H1 (cell line): Measurements from ENCODE around the gene SVIL. TPM values are rescaled to one million over a fixed set of nuclear protein-coding genes. Genes with fewer than 3 reads are reported as not detected.
"Not testable (repeated sequence)": the region's sequence is repeated elsewhere in the genome, so short reads cannot be mapped to it uniquely, and the experiment has no call there.

Source experiments
- CTCF ChIA-PET: fragments of 300-600 bp; sonication (Branson Sonifier 250); formaldehyde crosslinking; loops from one replicate; lab custom pipeline; 2021; ENCODE audit not compliant: partially characterized antibody; lab: Charles Lee
- POLR2A ChIA-PET: fragments of 300-600 bp; sonication (Branson Sonifier 250); formaldehyde crosslinking; loops from one replicate; lab custom pipeline; 2021; ENCODE audit warnings: inconsistent platforms; ENCODE audit not compliant: partially characterized antibody; lab: Charles Lee
- DNase-seq, 2 experiments: peaks; one replicate each; pipeline versions ENCODE4 v3.0.0 to v3.0.0-alpha.2; 2010 to 2022; ENCODE audit warnings: low spot score in 2 of 2, low read depth in 1 of 2, mixed read lengths in 1 of 2
- FAIRE-seq: peaks from 2 replicates; lab custom pipeline; 2011; peaks lifted over from hg19 to GRCh38; lab: Jason Lieb, UNC
- H2AFZ ChIP-seq: 2 replicates; pipeline ENCODE4 v1.8.1; 2012; ENCODE audit warnings: low read length, inconsistent platforms
- H2AK5ac ChIP-seq: 2 replicates; pipeline ENCODE4 v1.6.1; 2013; ENCODE audit warnings: low read depth, low read length
- H2BK120ac ChIP-seq: replicated peaks from 2 replicates; pipeline ENCODE3; 2013; ENCODE audit warnings: low read depth, low read length, inconsistent platforms
- H2BK12ac ChIP-seq: 2 replicates; pipeline ENCODE4 v1.6.1; 2013; ENCODE audit warnings: low read depth, low read length
- H2BK15ac ChIP-seq: 2 replicates; pipeline ENCODE4 v1.6.1; 2013; ENCODE audit warnings: low read length
- H2BK20ac ChIP-seq: 2 replicates; pipeline ENCODE4 v1.6.1; 2013; ENCODE audit warnings: low read length
- H2BK5ac ChIP-seq: 2 replicates; pipeline ENCODE4 v1.6.1; 2013; ENCODE audit warnings: low read depth, low read length
- H3K14ac ChIP-seq: 2 replicates; pipeline ENCODE4 v1.6.1; 2013; ENCODE audit warnings: inconsistent platforms; ENCODE audit not compliant: insufficient read length
- H3K18ac ChIP-seq: 2 replicates; pipeline ENCODE4 v1.6.1; 2013; ENCODE audit warnings: low read length; ENCODE audit errors: extremely low read depth
- H3K23ac ChIP-seq: 2 replicates; pipeline ENCODE4 v1.6.1; 2013; ENCODE audit warnings: inconsistent platforms; ENCODE audit not compliant: insufficient read length
- H3K23me2 ChIP-seq: 2 replicates; pipeline ENCODE4 v1.6.1; 2013; ENCODE audit warnings: low read depth, low read length
- H3K27ac ChIP-seq: 2 replicates; pipeline ENCODE4 v1.6.1; 2011; ENCODE audit warnings: low read depth, low read length, inconsistent platforms
- H3K27me3 ChIP-seq, 4 experiments: replicated peaks in 1 of 4; 1 replicate in 1 of 4; 2 replicates in 3 of 4; pipeline versions ENCODE4 v1.6.1 to v1.8.1; 2011 to 2013; ENCODE audit warnings: low read length in 3 of 4, mild to moderate bottlenecking in 3 of 4, inconsistent platforms in 2 of 4, mixed read lengths in 2 of 4, moderate library complexity in 1 of 4; ENCODE audit not compliant: control insufficient read depth in 3 of 4, insufficient read depth in 3 of 4; ENCODE audit errors: extremely low read depth in 1 of 4
- H3K36me3 ChIP-seq, 4 experiments: 2 replicates each; pipeline versions ENCODE4 v1.6.1 to v1.8.1; 2011 to 2013; ENCODE audit warnings: mild to moderate bottlenecking in 4 of 4, low read length in 3 of 4, moderate library complexity in 2 of 4, control low read depth in 1 of 4, inconsistent platforms in 1 of 4; ENCODE audit not compliant: insufficient read depth in 4 of 4, control insufficient read depth in 2 of 4
- H3K4ac ChIP-seq: replicated peaks from 2 replicates; pipeline ENCODE3; 2013; ENCODE audit warnings: low read length, low read depth, mixed read lengths, inconsistent platforms; ENCODE audit not compliant: insufficient read length
- H3K4me1 ChIP-seq, 4 experiments: replicated peaks in 1 of 4; 1 replicate in 1 of 4; 2 replicates in 3 of 4; pipeline versions ENCODE4 v1.6.1 to v1.8.1; 2011 to 2013; ENCODE audit warnings: low read length in 3 of 4, inconsistent platforms in 2 of 4, mixed read lengths in 1 of 4; ENCODE audit not compliant: insufficient read depth in 4 of 4, control insufficient read depth in 3 of 4
- H3K4me2 ChIP-seq, 2 experiments: 2 replicates each; pipeline versions ENCODE4 v1.6.1 to v1.8.1; 2011 to 2013; ENCODE audit warnings: low read depth in 2 of 2, low read length in 2 of 2, control low read depth in 1 of 2, inconsistent platforms in 1 of 2, mild to moderate bottlenecking in 1 of 2; ENCODE audit not compliant: insufficient read depth in 1 of 2
- H3K4me3 ChIP-seq, 4 experiments: fragments of 200-600, 300-600 bp in 1 of 4; sonication (generic), shearing (Covaris generic), sonication (Bioruptor Twin) in 1 of 4; 2 replicates each; pipeline versions ENCODE4 v1.5.1 to v1.8.1; 2011 to 2016; ENCODE audit warnings: low read length in 4 of 4, low read depth in 3 of 4, control low read depth in 2 of 4, inconsistent platforms in 2 of 4, mild to moderate bottlenecking in 2 of 4, mixed read lengths in 1 of 4, moderate library complexity in 1 of 4; ENCODE audit not compliant: insufficient read depth in 2 of 4; ENCODE audit errors: extremely low read depth in 1 of 4
- H3K56ac ChIP-seq: replicated peaks from 2 replicates; pipeline ENCODE3; 2013; ENCODE audit warnings: low read depth, mild to moderate bottlenecking, mixed read lengths, low read length, inconsistent platforms; ENCODE audit not compliant: insufficient read length
- H3K79me1 ChIP-seq: 2 replicates; pipeline ENCODE4 v1.6.1; 2013; ENCODE audit warnings: low read depth, low read length, control low read depth
- H3K79me2 ChIP-seq, 2 experiments: 2 replicates each; pipeline versions ENCODE4 v1.6.1 to v1.8.1; 2012 to 2013; ENCODE audit warnings: low read length in 2 of 2, mild to moderate bottlenecking in 2 of 2, inconsistent platforms in 1 of 2; ENCODE audit not compliant: insufficient read depth in 2 of 2, control insufficient read depth in 1 of 2
- H3K9ac ChIP-seq, 4 experiments: replicated peaks in 1 of 4; 1 replicate in 1 of 4; 2 replicates in 3 of 4; pipeline versions ENCODE4 v1.6.1 to v1.8.1; 2011 to 2013; ENCODE audit warnings: low read depth in 3 of 4, low read length in 3 of 4, control low read depth in 2 of 4, mild to moderate bottlenecking in 2 of 4, moderate library complexity in 2 of 4, inconsistent platforms in 1 of 4; ENCODE audit errors: extremely low read depth in 1 of 4
- H3K9me3 ChIP-seq, 2 experiments: 2 replicates each; pipeline versions ENCODE4 v1.6.1 to v1.8.1; 2012 to 2013; ENCODE audit warnings: mild to moderate bottlenecking in 2 of 2, moderate library complexity in 2 of 2, control low read depth in 1 of 2, inconsistent platforms in 1 of 2, low read depth in 1 of 2, low read length in 1 of 2, mixed read lengths in 1 of 2; ENCODE audit not compliant: insufficient read depth in 2 of 2
- H4K20me1 ChIP-seq, 2 experiments: replicated peaks in 1 of 2; 2 replicates each; pipeline versions ENCODE3 to v1.8.1; 2011 to 2013; ENCODE audit warnings: inconsistent platforms in 2 of 2, low read length in 2 of 2, mild to moderate bottlenecking in 1 of 2; ENCODE audit not compliant: insufficient read depth in 2 of 2, control insufficient read depth in 1 of 2
- H4K5ac ChIP-seq: 2 replicates; pipeline ENCODE4 v1.6.1; 2013; ENCODE audit warnings: low read length, low read depth, mixed read lengths, inconsistent platforms; ENCODE audit not compliant: insufficient read length
- H4K8ac ChIP-seq: 2 replicates; pipeline ENCODE4 v1.8.0; 2013; ENCODE audit warnings: mild to moderate bottlenecking, moderate library complexity, low read length, inconsistent platforms; ENCODE audit not compliant: insufficient read depth; ENCODE audit errors: extremely low read depth
- H4K91ac ChIP-seq: replicated peaks from 2 replicates; pipeline ENCODE3; 2013; ENCODE audit warnings: low read length, mixed read lengths, inconsistent platforms; ENCODE audit not compliant: insufficient read length
- EZH2 ChIP-seq: fragments of 200-600 bp; sonication (generic); IDR thresholded peaks from 2 replicates; pipeline ENCODE4 v1.7.1; 2012; ENCODE audit warnings: low read depth, mild to moderate bottlenecking, moderate library complexity, low read length, inconsistent platforms; ENCODE audit not compliant: severe bottlenecking
- FOSL1 ChIP-seq: IDR thresholded peaks from 2 replicates; pipeline ENCODE4 v1.6.1; 2011; ENCODE audit warnings: mild to moderate bottlenecking, low read depth, low read length, moderate library complexity; ENCODE audit not compliant: insufficient read depth
- HDAC6 ChIP-seq: IDR thresholded peaks from one replicate; pipeline ENCODE4 v1.7.1; 2012; ENCODE audit warnings: low read depth, mild to moderate bottlenecking, inconsistent platforms, low read length, moderate library complexity
- KDM4A ChIP-seq: IDR thresholded peaks from one replicate; pipeline ENCODE4 v1.7.1; 2012; ENCODE audit warnings: low read depth, mild to moderate bottlenecking, moderate library complexity, low read length, inconsistent platforms; ENCODE audit not compliant: severe bottlenecking
- SP2 ChIP-seq: IDR thresholded peaks from 2 replicates; pipeline ENCODE4 v1.6.1; 2012; ENCODE audit warnings: mild to moderate bottlenecking, low read length, inconsistent platforms
- TBP ChIP-seq: IDR thresholded peaks from 2 replicates; pipeline ENCODE4 v1.6.1; 2011; ENCODE audit warnings: low read depth, low read length, improper control_type of control experiment
- WGBS, 2 experiments: shearing (Covaris generic) in 1 of 2; methylation state at CpG; one replicate each; pipeline versions ENCODE4 v1.1.6 to v1.1.7; 2013 to 2015; ENCODE audit warnings: low lambda C conversion rate in 2 of 2, mixed read lengths in 2 of 2, inconsistent platforms in 1 of 2, low coverage in 1 of 2, missing lambda C conversion rate in 1 of 2; ENCODE audit not compliant: insufficient replicate concordance in 2 of 2, insufficient coverage in 1 of 2, insufficient read length in 1 of 2; ENCODE audit errors: extremely low coverage in 1 of 2, missing lambda C conversion rate in 1 of 2; 5-methylcytosine and 5-hydroxymethylcytosine counted together
- polyA plus RNA-seq, 7 experiments: library from polyadenylated mRNA; depleted of rRNA in 3 of 7; stranded (reverse) in 5 of 7; unstranded in 2 of 7; fragments of >200 nt in 5 of 7; fragments of 200-250 nt in 2 of 7; gene quantifications; 1 replicate in 5 of 7; 2 replicates in 1 of 7; 4 replicates in 1 of 7; pipeline versions ENCODE4 v1.2.1 to v1.2.3, GENCODE V29; 2011 to 2013; ENCODE audit warnings: missing spikeins in 2 of 7, mixed read lengths in 2 of 7
- total RNA-seq: library from RNA; stranded (reverse); fragmentation: NEBNext Ultra II Directional; extraction: Animal tissue kit (Norgen Biotek cat#: 25700); gene quantifications from 2 replicates; pipeline ENCODE4 v1.2.1, GENCODE V29; 2021
- TF ChIP-seq, protein P1 (sequence below): IDR thresholded peaks from 2 replicates; pipeline ENCODE4 v1.6.1; 2012; ENCODE audit warnings: inconsistent platforms

Gene SVIL
- total and polyA plus RNA-seq, 2 of the 8 experiments (the other 6 are each of a cell fraction or from before 2014, with no cell fraction given): 4.7 to 15.4 TPM

DNA sequence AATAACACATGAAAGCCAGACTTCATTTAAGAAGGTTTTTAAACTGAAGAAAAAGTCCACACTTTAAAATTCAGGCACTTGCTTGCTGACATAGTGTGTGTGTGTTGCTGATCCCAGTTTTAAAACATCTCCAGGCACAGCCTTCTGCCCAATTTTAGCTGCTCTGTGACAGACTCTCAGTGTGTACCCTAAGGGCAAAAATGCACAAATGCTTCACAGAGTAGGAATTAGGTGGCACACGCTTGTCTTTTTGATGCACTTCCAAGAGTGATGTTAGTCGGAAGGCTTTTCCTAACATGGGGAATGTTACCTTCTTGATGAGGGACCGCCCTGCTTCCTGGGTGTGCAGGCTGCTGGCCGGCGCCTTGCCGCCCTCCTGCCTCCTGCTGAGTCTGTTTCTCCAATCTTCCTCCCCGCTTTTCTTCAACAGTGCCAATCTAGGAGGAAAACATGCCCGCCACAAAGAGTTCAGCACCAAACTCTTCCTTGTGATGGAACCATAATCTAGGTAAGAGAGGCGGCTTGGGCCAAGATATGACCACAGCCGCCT is 122.3 kb downstream of the SVIL start (continued):
- TF ChIP-seq FOSL1: no peak
- TF ChIP-seq EZH2: no peak
- no peak for TF ChIP-seq KDM4A
- no peak for TF ChIP-seq TBP
- TF ChIP-seq, protein P1, sequence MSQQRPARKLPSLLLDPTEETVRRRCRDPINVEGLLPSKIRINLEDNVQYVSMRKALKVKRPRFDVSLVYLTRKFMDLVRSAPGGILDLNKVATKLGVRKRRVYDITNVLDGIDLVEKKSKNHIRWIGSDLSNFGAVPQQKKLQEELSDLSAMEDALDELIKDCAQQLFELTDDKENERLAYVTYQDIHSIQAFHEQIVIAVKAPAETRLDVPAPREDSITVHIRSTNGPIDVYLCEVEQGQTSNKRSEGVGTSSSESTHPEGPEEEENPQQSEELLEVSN: no peak
- TF ChIP-seq SP2: no peak
- no peak for TF ChIP-seq HDAC6

DNA sequence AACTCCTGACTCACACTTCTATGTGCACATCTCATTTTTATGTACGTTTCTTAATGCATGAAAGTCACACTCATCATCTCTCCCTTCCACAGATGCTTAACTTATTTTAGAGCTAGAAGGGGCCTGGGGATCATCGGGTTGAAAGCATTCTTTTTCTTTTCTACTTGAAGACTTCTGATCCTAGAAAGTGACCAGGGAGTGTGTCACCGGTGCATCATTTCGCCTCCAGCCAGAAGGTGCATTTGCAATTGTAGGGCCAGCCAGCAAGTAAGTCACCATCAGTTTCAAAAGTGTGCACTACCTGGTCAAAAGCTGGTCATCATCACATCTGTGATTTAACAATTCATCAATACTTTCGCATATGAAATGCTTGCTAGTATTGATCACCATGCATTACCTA is 123.0 kb downstream of the SVIL start:
- H2AK5ac ChIP-seq, H2BK20ac ChIP-seq, H2BK15ac ChIP-seq, H3K4me3 ChIP-seq, H3K79me1 ChIP-seq, H2BK12ac ChIP-seq, H2AFZ ChIP-seq, H3K18ac ChIP-seq, H3K23ac ChIP-seq, H3K27me3 ChIP-seq, H3K4me1 ChIP-seq, H3K4ac ChIP-seq, H3K79me2 ChIP-seq, H3K14ac ChIP-seq, H3K4me2 ChIP-seq, H4K20me1 ChIP-seq, H4K5ac ChIP-seq, H3K27ac ChIP-seq, H3K23me2 ChIP-seq, H4K8ac ChIP-seq, H3K9me3 ChIP-seq, DNase-seq, FAIRE-seq, H3K9ac ChIP-seq, H4K91ac ChIP-seq, H3K36me3 ChIP-seq, H2BK5ac ChIP-seq, H2BK120ac ChIP-seq, POLR2A ChIA-PET, H3K56ac ChIP-seq: not testable (repeated sequence)
- CTCF ChIA-PET: interaction anchor here (0.6 to 2.7 kb wide), 6 partner anchors 11 to 340 kb away, joined by 3 to 14 read pairs (median 4); no protein-coding TSS in a partner anchor
- WGBS, 2 experiments: 90% methylated on average over 5 of the region's 5 CpGs; no CpG with 5 or more reads in 1 of the 2 experiments
